ENCODE measurements around the gene PLEKHG4B. TPM values are rescaled to one million over a fixed set of nuclear protein-coding genes. Genes with fewer than 3 reads are reported as not detected.

Gene PLEKHG4B
- total and polyA plus RNA-seq, 3 experiments from 2014 or later, result not detected

GRCh38 chr5:167982-168660, 76.2 kb downstream of the PLEKHG4B start:
- Histone ChIP-seq H3K36me3 (ENCODE audit: insufficient read depth, low read length) (no peaks in the 10 kb centered on the region), H3K4me1 (ENCODE audit: insufficient read depth, low read length) (no peaks in the 10 kb centered on the region), H3K27ac (ENCODE audit: low read depth, low read length) (no peak overlapping the region), H3K4me3 (ENCODE audit: low read length) (no peak overlapping the region), H3K9me3 (ENCODE audit: low read length) (no peaks in the 10 kb centered on the region), H3K27me3 (ENCODE audit: insufficient read depth, low read length, poor library complexity, severe bottlenecking) (no peaks in the 10 kb centered on the region)
- Mint-ChIP-seq H3K4me3 (no peak overlapping the region), H3K27ac (no peak overlapping the region), H3K27me3 (peaks cover 0 to 5% of the 10 kb centered on the region in 2 donors), H3K9me3 (no peaks in the 10 kb centered on the region), H3K4me1 (no peaks in the 10 kb centered on the region), H3K36me3 (no peaks in the 10 kb centered on the region)
- ChIA-PET CTCF (no interaction called here), POLR2A (no interaction called here)
- no peak for DNase-seq

- Mint-ChIP-seq H3K27me3 (peaks cover 0 to 13% of the 10 kb centered on the region in 2 donors), H3K4me1 (no peaks in the 10 kb centered on the region), H3K4me3 (no peak overlapping the region), H3K9me3 (no peaks in the 10 kb centered on the region), H3K36me3 (no peaks in the 10 kb centered on the region), H3K27ac (no peak overlapping the region)
- Histone ChIP-seq H3K36me3 (ENCODE audit: insufficient read depth, low read length) (no peaks in the 10 kb centered on the region), H3K9me3 (ENCODE audit: low read length) (no peaks in the 10 kb centered on the region), H3K27ac (ENCODE audit: low read depth, low read length) (no peak overlapping the region), H3K27me3 (ENCODE audit: insufficient read depth, low read length, poor library complexity, severe bottlenecking) (no peaks in the 10 kb centered on the region), H3K4me3 (ENCODE audit: low read length) (no peak overlapping the region), H3K4me1 (ENCODE audit: insufficient read depth, low read length) (no peaks in the 10 kb centered on the region)
- POLR2A ChIA-PET, result no interaction called here
- CTCF ChIA-PET, result no interaction called here
- no peak for DNase-seq
Observed at GRCh38 chr5:169071-169727, 77.2 kb downstream of the PLEKHG4B start.

- H3K4me3 Mint-ChIP-seq, result no peak overlapping the region
- Histone ChIP-seq H3K9me3 (ENCODE audit: low read length) (no peaks in the 10 kb centered on the region), H3K27me3 (ENCODE audit: insufficient read depth, low read length, poor library complexity, severe bottlenecking) (no peaks in the 10 kb centered on the region), H3K27ac (ENCODE audit: low read depth, low read length) (no peak overlapping the region), H3K36me3 (ENCODE audit: insufficient read depth, low read length) (no peaks in the 10 kb centered on the region), H3K4me1 (ENCODE audit: insufficient read depth, low read length) (no peaks in the 10 kb centered on the region), H3K4me3 (ENCODE audit: low read length) (no peak overlapping the region)
- no peaks in the 10 kb centered on the region for H3K4me1 Mint-ChIP-seq
- peaks cover 0 to 16% of the 10 kb centered on the region in 2 donors for H3K27me3 Mint-ChIP-seq
- CTCF ChIA-PET, result no interaction called here
- no peaks in the 10 kb centered on the region for H3K9me3 Mint-ChIP-seq
- H3K27ac Mint-ChIP-seq, result no peak overlapping the region
- POLR2A ChIA-PET, result no interaction called here
- H3K36me3 Mint-ChIP-seq, result no peaks in the 10 kb centered on the region
- DNase-seq, result no peak
Observed at GRCh38 chr5:169728-170094, 77.7 kb downstream of the PLEKHG4B start.

GRCh38 chr5:170971-171800, 79.2 kb downstream of the PLEKHG4B start:
- H3K4me3 Mint-ChIP-seq, result no peak overlapping the region
- no peaks in the 10 kb centered on the region for H3K27me3 ChIP-seq (ENCODE audit: insufficient read depth, low read length, poor library complexity, severe bottlenecking)
- H3K36me3 Mint-ChIP-seq, result no peaks in the 10 kb centered on the region
- H3K4me3 ChIP-seq (ENCODE audit: low read length), result no peak overlapping the region
- no peaks in the 10 kb centered on the region for H3K9me3 ChIP-seq (ENCODE audit: low read length)
- H3K27ac ChIP-seq (ENCODE audit: low read depth, low read length), result no peak overlapping the region
- no peak overlapping the region for H3K27ac Mint-ChIP-seq
- CTCF ChIA-PET, result interaction anchor here (0.9 kb wide), 1 partner anchor 17 kb away, joined by 3 read pairs; no protein-coding TSS in a partner anchor
- no peaks in the 10 kb centered on the region for H3K4me1 Mint-ChIP-seq
- peaks cover 0 to 16% of the 10 kb centered on the region in 2 donors for H3K27me3 Mint-ChIP-seq
- POLR2A ChIA-PET, result no interaction called here
- no peaks in the 10 kb centered on the region for H3K36me3 ChIP-seq (ENCODE audit: insufficient read depth, low read length)
- H3K4me1 ChIP-seq (ENCODE audit: insufficient read depth, low read length), result no peaks in the 10 kb centered on the region
- no peak for DNase-seq
- no peaks in the 10 kb centered on the region for H3K9me3 Mint-ChIP-seq

- Histone ChIP-seq H3K9me3 (ENCODE audit: low read length) (no peaks in the 10 kb centered on the region), H3K4me3 (ENCODE audit: low read length) (no peak overlapping the region), H3K27me3 (ENCODE audit: insufficient read depth, low read length, poor library complexity, severe bottlenecking) (no peaks in the 10 kb centered on the region), H3K27ac (ENCODE audit: low read depth, low read length) (no peak overlapping the region), H3K36me3 (ENCODE audit: insufficient read depth, low read length) (no peaks in the 10 kb centered on the region), H3K4me1 (ENCODE audit: insufficient read depth, low read length) (no peaks in the 10 kb centered on the region)
- Mint-ChIP-seq H3K27me3 (peaks cover 0 to 16% of the 10 kb centered on the region in 2 donors), H3K27ac (no peak overlapping the region), H3K4me1 (no peaks in the 10 kb centered on the region), H3K4me3 (no peak overlapping the region), H3K9me3 (no peaks in the 10 kb centered on the region), H3K36me3 (no peaks in the 10 kb centered on the region)
- no peak for DNase-seq
- ChIA-PET POLR2A (no interaction called here), CTCF (interaction anchor here (0.9 kb wide), 1 partner anchor 17 kb away, joined by 3 read pairs; no protein-coding TSS in a partner anchor)
Observed at GRCh38 chr5:171801-172331, 79.9 kb downstream of the PLEKHG4B start.

GRCh38 chr5:172421-172820, 80.5 kb downstream of the PLEKHG4B start:
- Histone ChIP-seq H3K9me3 (ENCODE audit: low read length) (no peaks in the 10 kb centered on the region), H3K4me3 (ENCODE audit: low read length) (no peak overlapping the region), H3K36me3 (ENCODE audit: insufficient read depth, low read length) (no peaks in the 10 kb centered on the region), H3K4me1 (ENCODE audit: insufficient read depth, low read length) (no peaks in the 10 kb centered on the region), H3K27me3 (ENCODE audit: insufficient read depth, low read length, poor library complexity, severe bottlenecking) (no peaks in the 10 kb centered on the region), H3K27ac (ENCODE audit: low read depth, low read length) (no peak overlapping the region)
- ChIA-PET CTCF (no interaction called here), POLR2A (no interaction called here)
- Mint-ChIP-seq H3K4me3 (no peak overlapping the region), H3K4me1 (no peaks in the 10 kb centered on the region), H3K36me3 (no peaks in the 10 kb centered on the region), H3K27ac (no peak overlapping the region), H3K9me3 (no peaks in the 10 kb centered on the region), H3K27me3 (peaks cover 0 to 16% of the 10 kb centered on the region in 2 donors)
- DNase-seq, result no peak

GRCh38 chr5:172841-173251, 80.9 kb downstream of the PLEKHG4B start:
- no peaks in the 10 kb centered on the region for H3K36me3 Mint-ChIP-seq
- no peaks in the 10 kb centered on the region for H3K4me1 Mint-ChIP-seq
- ChIA-PET POLR2A (no interaction called here), CTCF (no interaction called here)
- H3K9me3 Mint-ChIP-seq, result no peaks in the 10 kb centered on the region
- no peak overlapping the region for H3K4me3 Mint-ChIP-seq
- peaks cover 0 to 16% of the 10 kb centered on the region in 2 donors for H3K27me3 Mint-ChIP-seq
- H3K27me3 ChIP-seq (ENCODE audit: insufficient read depth, low read length, poor library complexity, severe bottlenecking), result no peaks in the 10 kb centered on the region
- H3K36me3 ChIP-seq (ENCODE audit: insufficient read depth, low read length), result no peaks in the 10 kb centered on the region
- no peak for DNase-seq
- H3K27ac Mint-ChIP-seq, result peak overlapping the region in 1 of 8 donors; percentile 70
- no peaks in the 10 kb centered on the region for H3K4me1 ChIP-seq (ENCODE audit: insufficient read depth, low read length)
- H3K27ac ChIP-seq (ENCODE audit: low read depth, low read length), result no peak overlapping the region
- no peaks in the 10 kb centered on the region for H3K9me3 ChIP-seq (ENCODE audit: low read length)
- no peak overlapping the region for H3K4me3 ChIP-seq (ENCODE audit: low read length)

Measured in CD8-positive, alpha-beta memory T cell (primary cell).